GM12875 (cell line): ENCODE results near the gene HPCA.

Experiments used
- H3K4me3 ChIP-seq: one replicate; pipeline ENCODE4 v1.5.1; 2011; ENCODE audit warnings: low read depth, low read length, control low read depth
- TF ChIP-seq, protein P1 (sequence below): IDR thresholded peaks from 2 replicates; pipeline ENCODE4 v1.5.1; 2011; ENCODE audit warnings: low read depth, mild to moderate bottlenecking, control low read depth, inconsistent platforms, low read length, moderate library complexity, borderline replicate concordance; ENCODE audit not compliant: insufficient read depth

Gene HPCA

DNA sequence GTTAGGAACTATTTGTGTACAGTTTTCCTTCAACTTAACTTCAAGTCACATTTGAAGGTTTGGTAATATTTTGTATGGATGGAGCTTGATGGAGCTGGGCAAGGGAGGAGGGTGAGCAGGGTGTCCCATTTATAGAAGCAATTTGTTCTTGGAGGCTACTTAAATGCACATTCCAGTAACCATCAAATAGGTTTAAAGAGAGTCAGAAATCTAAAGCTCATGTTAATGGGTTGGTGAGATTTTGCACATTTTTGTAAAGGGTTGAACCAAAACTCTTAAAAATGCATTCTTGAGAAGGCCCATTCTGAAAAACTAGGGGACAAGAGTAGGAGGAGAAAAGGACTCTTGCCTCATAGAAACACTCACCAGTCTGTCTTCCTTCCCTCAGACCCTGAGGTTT, 25.7 kb upstream of the HPCA start:
- TF ChIP-seq, protein P1, sequence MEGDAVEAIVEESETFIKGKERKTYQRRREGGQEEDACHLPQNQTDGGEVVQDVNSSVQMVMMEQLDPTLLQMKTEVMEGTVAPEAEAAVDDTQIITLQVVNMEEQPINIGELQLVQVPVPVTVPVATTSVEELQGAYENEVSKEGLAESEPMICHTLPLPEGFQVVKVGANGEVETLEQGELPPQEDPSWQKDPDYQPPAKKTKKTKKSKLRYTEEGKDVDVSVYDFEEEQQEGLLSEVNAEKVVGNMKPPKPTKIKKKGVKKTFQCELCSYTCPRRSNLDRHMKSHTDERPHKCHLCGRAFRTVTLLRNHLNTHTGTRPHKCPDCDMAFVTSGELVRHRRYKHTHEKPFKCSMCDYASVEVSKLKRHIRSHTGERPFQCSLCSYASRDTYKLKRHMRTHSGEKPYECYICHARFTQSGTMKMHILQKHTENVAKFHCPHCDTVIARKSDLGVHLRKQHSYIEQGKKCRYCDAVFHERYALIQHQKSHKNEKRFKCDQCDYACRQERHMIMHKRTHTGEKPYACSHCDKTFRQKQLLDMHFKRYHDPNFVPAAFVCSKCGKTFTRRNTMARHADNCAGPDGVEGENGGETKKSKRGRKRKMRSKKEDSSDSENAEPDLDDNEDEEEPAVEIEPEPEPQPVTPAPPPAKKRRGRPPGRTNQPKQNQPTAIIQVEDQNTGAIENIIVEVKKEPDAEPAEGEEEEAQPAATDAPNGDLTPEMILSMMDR = no peak
- H3K4me3 ChIP-seq = no peak overlapping the region

DNA sequence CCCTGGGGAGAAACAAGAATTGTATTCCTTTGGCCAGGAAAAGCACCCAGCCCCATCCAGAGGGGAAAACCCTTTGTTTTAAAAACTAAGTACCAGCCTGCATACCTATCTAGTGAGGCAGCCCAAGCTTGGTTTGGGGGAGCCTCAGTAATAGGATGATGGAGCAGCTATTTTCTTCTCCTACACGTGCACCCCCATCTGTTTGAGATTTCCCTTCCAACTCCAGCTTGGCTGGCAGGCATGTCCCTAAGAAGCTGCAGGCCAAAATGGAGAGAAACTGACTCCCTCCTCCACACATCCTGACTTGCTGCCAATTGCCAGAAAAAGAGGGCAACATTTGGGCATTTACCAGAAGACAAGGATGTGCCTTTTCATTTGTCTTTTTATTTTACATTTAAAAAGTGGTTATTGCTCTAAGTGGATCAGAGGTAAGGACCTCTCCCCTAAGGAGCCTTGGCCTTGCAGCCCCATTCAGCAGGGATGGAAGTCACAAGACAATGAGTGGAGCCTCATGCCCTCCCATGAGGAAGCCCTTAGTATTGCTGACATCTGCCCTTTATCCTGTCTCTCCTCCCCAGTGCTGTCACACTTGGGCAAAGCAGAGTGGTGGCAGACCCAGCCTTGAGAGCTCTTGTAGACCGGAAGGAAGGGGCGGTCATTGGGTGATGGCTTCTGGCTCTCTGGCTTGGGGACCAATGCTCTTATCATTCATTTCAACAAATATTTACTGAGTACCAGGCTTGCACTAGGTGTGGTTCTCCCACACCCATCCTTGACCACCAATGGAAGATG, 24.2 kb upstream of the HPCA start:
- H3K4me3 ChIP-seq = no peak overlapping the region
- TF ChIP-seq, protein P1 = no peak

DNA sequence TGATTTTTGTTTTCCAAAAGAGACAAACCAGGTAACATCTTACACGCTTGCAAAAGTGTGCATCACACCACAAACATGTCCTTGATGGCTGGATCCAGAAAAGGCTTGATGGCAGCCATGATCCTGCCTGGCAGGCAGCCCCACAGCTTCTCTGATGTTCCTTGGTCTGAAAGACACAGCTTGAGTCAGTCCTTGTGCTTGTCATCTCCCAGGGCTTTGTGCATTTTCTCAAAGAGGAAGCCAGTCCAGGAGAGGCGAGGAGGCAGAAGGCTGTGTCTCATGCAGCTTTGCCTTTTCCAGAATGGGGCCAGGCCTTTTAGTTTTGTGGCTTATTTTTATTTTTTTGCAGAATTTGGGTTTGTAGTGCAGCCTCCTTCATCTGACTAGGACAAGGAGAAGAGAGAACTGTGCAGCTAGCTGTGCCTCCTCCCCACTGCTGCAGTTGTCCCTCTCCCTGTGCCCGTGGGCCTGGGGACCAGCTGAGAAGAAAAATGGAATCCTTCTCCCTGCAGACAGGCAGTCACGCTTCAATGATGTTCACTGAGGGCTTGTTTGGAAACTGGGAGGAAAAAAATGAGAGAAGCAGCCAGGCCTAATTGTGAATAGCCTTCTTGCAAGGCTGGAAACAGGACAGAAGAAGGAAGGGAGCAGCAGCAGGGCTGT, 22.9 kb upstream of the HPCA start:
- TF ChIP-seq, protein P1 = no peak

DNA sequence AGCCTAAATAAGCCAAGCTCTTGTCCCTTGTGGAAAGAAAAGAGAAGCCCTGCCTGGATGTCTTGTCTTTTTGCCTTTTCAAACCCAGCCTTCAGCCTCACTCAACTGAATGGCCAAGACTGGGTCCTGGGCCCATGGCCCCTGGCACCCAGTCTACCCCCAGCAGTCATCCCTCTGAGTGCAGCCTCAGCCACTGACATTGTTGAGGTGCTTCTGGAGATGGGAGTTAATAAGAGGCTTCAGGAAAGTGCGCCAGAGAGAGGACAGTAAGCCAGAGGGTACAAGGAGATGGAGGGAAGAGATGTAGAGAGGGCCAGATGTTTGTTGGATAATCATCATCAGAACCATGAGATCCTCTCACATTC, 22.4 kb upstream of the HPCA start:
- H3K4me3 ChIP-seq = no peak overlapping the region
- TF ChIP-seq, protein P1 = no peak

More for the DNA sequence above, 22.9 kb upstream of the HPCA start:
- no peak overlapping the region for H3K4me3 ChIP-seq

DNA sequence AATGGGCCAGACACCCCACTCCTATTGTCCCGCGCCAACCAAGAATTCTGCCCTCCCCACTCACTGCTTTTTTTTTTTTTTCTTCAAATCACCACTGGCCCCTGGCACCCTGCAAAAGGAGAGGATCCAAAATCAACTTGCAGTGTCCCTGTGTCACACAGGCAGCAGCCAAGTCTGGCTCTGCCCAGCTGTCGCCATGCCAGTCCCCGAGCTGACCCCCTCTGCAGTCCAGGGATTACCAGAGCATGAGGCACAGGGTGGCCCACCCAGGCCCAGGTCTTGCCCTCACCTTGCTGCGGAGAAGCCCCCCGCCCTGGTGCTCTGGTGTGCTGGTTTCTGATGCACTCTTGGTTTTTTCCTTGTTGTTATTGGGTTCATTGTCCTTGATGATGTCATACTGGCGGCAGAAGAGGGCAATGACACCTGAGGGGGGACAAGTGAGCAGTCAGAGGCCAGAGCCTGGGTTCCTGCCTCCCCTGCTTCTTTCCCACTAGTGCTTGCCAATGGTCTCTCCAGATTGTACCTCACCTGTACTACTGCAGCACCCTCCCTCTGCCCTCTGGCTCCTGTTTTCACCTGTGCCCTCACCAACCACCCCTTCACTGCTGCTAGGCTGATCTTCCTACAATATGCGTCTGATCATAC, 21.8 kb upstream of the HPCA start:
- TF ChIP-seq, protein P1 = no peak
- no peak overlapping the region for H3K4me3 ChIP-seq

DNA sequence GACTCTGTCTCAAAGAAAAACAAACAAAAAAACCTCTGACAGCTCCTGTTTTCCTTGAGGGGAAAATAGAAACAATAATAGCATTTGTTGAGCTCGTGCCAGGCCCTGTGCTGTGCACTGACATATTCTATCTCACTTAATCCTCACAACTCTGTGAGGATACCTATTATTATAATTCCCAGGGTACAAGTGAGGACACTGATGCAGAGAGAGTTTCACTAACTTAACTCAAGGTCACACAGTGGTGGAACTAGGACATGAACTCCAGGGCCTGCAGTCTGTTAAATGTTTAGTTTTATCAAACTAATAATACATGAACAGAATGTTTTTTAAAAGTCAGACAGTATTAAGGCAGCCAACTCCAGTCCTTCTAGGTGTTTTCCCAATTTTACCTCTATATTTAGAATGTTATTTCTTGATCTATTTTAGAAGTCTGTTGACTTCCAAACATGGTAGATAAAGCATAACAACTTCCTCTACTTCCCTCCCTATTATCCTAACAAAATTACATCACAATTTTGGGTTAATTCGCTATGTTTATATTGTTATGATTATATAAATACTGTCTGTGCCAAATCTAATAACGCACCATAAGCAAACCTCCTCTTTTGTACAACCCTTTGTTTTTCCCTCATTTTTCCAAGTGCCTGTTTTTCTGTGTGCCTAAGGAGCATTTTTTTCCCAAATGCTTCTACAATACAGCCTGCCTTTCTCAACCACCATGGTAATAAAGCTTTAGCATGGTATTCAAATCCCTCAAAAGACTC, 20.5 kb upstream of the HPCA start:
- TF ChIP-seq, protein P1 = no peak
- H3K4me3 ChIP-seq = no peak overlapping the region
